ENCODE measurements around the gene CERK.

CERK gene

GRCh38 chr22:46723882-46724281 lies 14.2 kb downstream of the CERK start:
- TF ChIP-seq EZH2phosphoT487 (IDR thresholded peaks at IDR 0.05; ENCODE audit: low read length), result no peak
- TF ChIP-seq EZH2 (optimal IDR thresholded peaks at IDR 0.05; ENCODE audit: low read depth, low read length), result no peak
- TF ChIP-seq CTCF (IDR thresholded peaks at IDR 0.05; ENCODE audit: low read length), result no peak
- Histone ChIP-seq H3K9me2 (replicated peaks; ENCODE audit: insufficient read depth, low read length) (no peaks in the 10 kb centered on the region), H3K4me3 (ENCODE audit: low read length) (no peak overlapping the region), H3K4me2 (ENCODE audit: low read depth, low read length) (no peak overlapping the region), H3K27ac (ENCODE audit: low read length) (no peak overlapping the region), H3F3A (ENCODE audit: insufficient read depth, low read length) (no peaks in the 10 kb centered on the region; the same call in 1 of the 2 replicates), H3K27me3 (replicated peaks; ENCODE audit: insufficient read depth, low read length) (no peaks in the 10 kb centered on the region), H3K9ac (ENCODE audit: low read length) (no peak overlapping the region), H4K20me1 (ENCODE audit: insufficient read depth, low read length) (peaks cover 8% of the 10 kb centered on the region), H3K9me3 (replicated peaks; ENCODE audit: insufficient read depth, low read length) (no peaks in the 10 kb centered on the region), H3K36me3 (replicated peaks; ENCODE audit: insufficient read depth, low read length) (no peaks in the 10 kb centered on the region; the same call in 1 of the 2 replicates), H3K79me2 (ENCODE audit: low read length) (peaks cover 84% of the 10 kb centered on the region), H2AFZ (ENCODE audit: low read length) (no peak overlapping the region), H3K4me1 (ENCODE audit: low read length) (no peaks in the 10 kb centered on the region)
- DNase-seq, result no peak

- TF ChIP-seq EZH2 (optimal IDR thresholded peaks at IDR 0.05; ENCODE audit: low read depth, low read length) (no peak), CTCF (IDR thresholded peaks at IDR 0.05; ENCODE audit: low read length) (no peak), EZH2phosphoT487 (IDR thresholded peaks at IDR 0.05; ENCODE audit: low read length) (no peak)
- no peaks in the 10 kb centered on the region; the same call in 1 of the 2 replicates for H3F3A ChIP-seq (ENCODE audit: insufficient read depth, low read length)
- no peaks in the 10 kb centered on the region for H3K9me3 ChIP-seq (replicated peaks; ENCODE audit: insufficient read depth, low read length)
- no peak overlapping the region for H3K4me3 ChIP-seq (ENCODE audit: low read length)
- H3K27me3 ChIP-seq (replicated peaks; ENCODE audit: insufficient read depth, low read length), result no peaks in the 10 kb centered on the region
- no peaks in the 10 kb centered on the region for H3K9me2 ChIP-seq (replicated peaks; ENCODE audit: insufficient read depth, low read length)
- no peaks in the 10 kb centered on the region; the same call in 1 of the 2 replicates for H3K36me3 ChIP-seq (replicated peaks; ENCODE audit: insufficient read depth, low read length)
- H3K4me1 ChIP-seq (ENCODE audit: low read length), result no peaks in the 10 kb centered on the region
- DNase-seq, result no peak
- no peak overlapping the region for H3K4me2 ChIP-seq (ENCODE audit: low read depth, low read length)
- H4K20me1 ChIP-seq (ENCODE audit: insufficient read depth, low read length), result no peaks in the 10 kb centered on the region
- H3K9ac ChIP-seq (ENCODE audit: low read length), result no peak overlapping the region
- peaks cover 70% of the 10 kb centered on the region for H3K79me2 ChIP-seq (ENCODE audit: low read length)
- H2AFZ ChIP-seq (ENCODE audit: low read length), result no peak overlapping the region
- H3K27ac ChIP-seq (ENCODE audit: low read length), result no peak overlapping the region
Observed at GRCh38 chr22:46721501-46722085, 16.5 kb downstream of the CERK start.

- no peak overlapping the region for H3K9ac ChIP-seq (ENCODE audit: low read length)
- H3K27me3 ChIP-seq (replicated peaks; ENCODE audit: insufficient read depth, low read length), result no peaks in the 10 kb centered on the region
- no peak overlapping the region for H3K4me3 ChIP-seq (ENCODE audit: low read length)
- no peaks in the 10 kb centered on the region for H3K9me3 ChIP-seq (replicated peaks; ENCODE audit: insufficient read depth, low read length)
- peaks cover 65% of the 10 kb centered on the region for H3K79me2 ChIP-seq (ENCODE audit: low read length)
- H3K27ac ChIP-seq (ENCODE audit: low read length), result no peak overlapping the region
- H4K20me1 ChIP-seq (ENCODE audit: insufficient read depth, low read length), result no peaks in the 10 kb centered on the region
- H3K9me2 ChIP-seq (replicated peaks; ENCODE audit: insufficient read depth, low read length), result no peaks in the 10 kb centered on the region
- DNase-seq, result no peak
- no peak overlapping the region for H2AFZ ChIP-seq (ENCODE audit: low read length)
- H3K4me1 ChIP-seq (ENCODE audit: low read length), result no peaks in the 10 kb centered on the region
- TF ChIP-seq CTCF (IDR thresholded peaks at IDR 0.05; ENCODE audit: low read length), result no peak
- TF ChIP-seq EZH2 (optimal IDR thresholded peaks at IDR 0.05; ENCODE audit: low read depth, low read length), result no peak
- no peak for TF ChIP-seq EZH2phosphoT487 (IDR thresholded peaks at IDR 0.05; ENCODE audit: low read length)
- no peaks in the 10 kb centered on the region; the same call in 1 of the 2 replicates for H3F3A ChIP-seq (ENCODE audit: insufficient read depth, low read length)
- H3K36me3 ChIP-seq (replicated peaks; ENCODE audit: insufficient read depth, low read length), result peaks cover 4% of the 10 kb centered on the region
- no peak overlapping the region for H3K4me2 ChIP-seq (ENCODE audit: low read depth, low read length)
Observed at GRCh38 chr22:46719921-46720320, 18.1 kb downstream of the CERK start.
